GM18909 (cell line): ENCODE results near the gene MLLT10.

ENCODE experiments used
- ATAC-seq: cut with Tn5 transposase; IDR thresholded peaks from one replicate; pipeline ENCODE4 v1.9.1; 2021; ENCODE audit warnings: mild to moderate bottlenecking; ENCODE audit not compliant: unreplicated experiment, poor library complexity

MLLT10 gene

DNA sequence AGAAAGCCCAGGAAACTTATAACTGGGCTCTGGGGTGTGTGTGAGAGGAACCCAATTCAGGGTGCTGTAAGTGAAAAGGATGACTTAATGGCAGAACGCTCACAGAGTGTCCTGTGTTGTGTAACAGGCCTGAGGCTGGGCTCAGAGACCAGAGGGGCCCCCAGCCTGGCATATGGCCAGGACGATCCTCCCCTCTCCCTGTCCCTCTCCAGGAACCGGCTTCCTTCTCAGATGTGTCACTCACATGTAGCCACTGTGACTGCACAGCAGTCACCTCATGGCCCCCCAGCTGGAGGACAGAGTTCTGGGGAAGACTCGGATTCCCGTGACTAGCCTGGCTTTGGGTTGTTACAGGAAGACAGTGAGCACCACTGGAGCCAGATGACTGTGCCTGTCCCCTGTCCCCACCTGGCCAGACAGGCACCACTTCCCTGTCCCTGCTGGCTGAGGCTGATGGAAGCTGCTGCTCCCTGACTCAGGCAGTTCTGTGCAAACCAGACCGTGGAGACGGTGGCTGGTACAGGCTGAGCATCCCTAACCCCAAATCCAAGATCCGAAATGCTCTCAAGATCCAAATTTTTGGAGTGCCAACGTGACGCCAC, 220.5 kb downstream of the MLLT10 start:
- ATAC-seq = no peak

- no peak for ATAC-seq
Observed at GRCh38 chr10:21756707-21757106, 222.7 kb downstream of the MLLT10 start.

GRCh38 chr10:21757185-21757901, 223.3 kb downstream of the MLLT10 start:
- no peak for ATAC-seq

DNA sequence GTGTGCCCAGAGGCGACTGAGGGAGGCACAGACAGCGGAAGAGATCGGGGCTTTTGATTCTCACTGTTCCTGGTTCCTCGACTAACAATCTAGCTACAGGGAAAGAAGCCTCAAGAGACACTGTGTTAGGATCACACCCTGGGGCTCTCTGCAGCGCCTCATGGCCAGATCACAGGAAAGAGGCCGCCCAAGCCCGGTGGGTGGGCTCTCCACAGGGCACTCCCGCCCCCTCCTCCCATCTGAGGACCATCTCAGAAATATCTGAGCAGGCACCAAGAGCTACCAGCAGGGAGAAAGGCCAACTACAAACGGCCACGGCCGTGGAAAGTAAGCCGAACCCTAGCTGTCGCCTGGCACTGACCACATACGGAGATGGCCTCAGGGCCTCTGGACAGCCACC, 224.2 kb downstream of the MLLT10 start:
- no peak for ATAC-seq

GRCh38 chr10:21758696-21759095, 224.7 kb downstream of the MLLT10 start:
- no peak for ATAC-seq

GRCh38 chr10:21759232-21759631, 225.2 kb downstream of the MLLT10 start:
- ATAC-seq = no peak

DNA sequence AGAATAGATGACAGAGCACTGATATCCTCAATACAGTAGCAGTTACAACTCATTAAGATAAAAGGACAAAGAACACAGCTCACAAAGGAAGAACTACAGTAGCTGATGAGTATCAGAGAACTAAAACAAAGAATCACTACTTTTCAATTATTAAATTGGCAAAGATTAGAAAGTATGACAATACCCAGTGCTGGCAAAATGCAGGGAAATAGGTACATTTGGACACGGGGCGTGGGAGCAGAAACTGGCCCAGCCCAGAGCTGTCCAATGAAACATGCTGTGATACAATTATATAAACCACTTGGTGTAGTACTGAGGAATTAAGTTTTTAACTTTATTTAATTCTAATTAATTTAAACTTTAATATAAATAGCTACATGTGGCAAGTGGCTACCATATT, 226.3 kb downstream of the MLLT10 start:
- ATAC-seq = no peak

DNA sequence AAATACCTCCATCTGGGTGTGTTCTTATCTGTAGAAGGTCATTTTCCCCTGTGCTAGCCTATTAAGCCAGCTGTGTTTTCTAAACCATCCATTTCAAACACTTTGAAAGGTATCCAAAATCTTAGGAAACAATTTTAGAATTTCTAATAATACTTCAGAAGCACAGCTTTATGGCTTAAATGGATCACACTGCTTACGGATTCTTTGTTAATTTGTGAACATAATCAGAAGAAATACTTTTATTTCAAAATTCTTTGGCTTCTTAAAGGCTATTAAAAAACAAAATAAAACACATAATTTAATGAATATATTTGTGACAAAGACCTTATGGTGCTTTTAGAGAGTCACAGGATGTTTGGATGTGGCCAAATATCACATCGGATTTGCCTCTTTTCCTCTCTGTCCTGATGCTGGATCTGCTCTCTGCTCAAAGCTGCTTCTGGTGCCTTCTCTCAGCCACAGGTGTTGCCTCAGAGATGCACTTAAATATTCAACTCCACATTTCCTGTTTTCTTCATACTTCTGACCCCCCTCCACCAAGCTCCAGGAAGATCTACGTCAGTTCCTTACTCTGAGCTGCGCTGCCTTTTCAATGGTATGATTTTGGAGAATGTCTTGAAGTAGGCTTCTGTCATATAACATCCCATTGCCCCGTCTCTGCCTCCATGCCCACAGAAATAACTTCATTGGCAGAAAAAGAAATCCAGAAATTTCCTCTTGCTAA, 230.6 kb downstream of the MLLT10 start:
- no peak for ATAC-seq

DNA sequence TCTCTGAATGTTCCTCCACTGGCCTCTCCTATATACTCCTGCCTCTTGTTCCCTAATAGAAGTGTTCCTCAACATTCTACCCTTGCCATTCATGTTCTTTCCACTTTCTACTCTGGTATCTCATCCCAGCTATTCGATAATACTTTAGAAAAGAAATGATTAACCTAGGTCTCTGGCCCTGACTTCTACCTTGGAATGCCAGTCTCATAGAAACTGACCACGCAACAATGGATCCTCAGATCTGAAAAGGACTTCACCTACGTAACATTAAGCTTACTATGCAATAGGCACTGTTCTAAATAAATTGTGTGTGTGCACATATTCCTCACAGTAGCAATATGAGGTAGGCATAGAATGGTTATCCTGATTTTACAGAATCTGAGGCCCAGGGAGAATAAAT, 235.0 kb downstream of the MLLT10 start:
- no peak for ATAC-seq

DNA sequence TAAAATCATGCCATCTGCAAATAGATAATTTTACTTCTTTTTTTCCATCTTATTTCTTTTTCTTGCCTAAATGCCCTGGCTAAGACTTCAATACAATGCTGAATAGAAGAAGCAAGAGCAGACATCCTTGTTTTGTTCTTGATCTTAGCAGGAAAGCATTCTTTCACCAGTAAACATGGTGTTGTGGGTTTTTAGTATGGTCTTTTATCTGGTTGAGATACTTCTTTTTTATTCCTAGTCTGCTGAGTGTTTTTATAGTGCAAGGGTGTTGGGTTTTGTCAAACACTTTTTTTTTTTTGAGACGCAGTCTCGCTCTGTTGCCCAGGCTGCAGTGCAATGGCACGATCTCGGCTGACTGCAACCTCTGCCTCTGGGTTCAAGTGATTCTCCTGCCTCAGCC, 237.2 kb downstream of the MLLT10 start:
- no peak for ATAC-seq

DNA sequence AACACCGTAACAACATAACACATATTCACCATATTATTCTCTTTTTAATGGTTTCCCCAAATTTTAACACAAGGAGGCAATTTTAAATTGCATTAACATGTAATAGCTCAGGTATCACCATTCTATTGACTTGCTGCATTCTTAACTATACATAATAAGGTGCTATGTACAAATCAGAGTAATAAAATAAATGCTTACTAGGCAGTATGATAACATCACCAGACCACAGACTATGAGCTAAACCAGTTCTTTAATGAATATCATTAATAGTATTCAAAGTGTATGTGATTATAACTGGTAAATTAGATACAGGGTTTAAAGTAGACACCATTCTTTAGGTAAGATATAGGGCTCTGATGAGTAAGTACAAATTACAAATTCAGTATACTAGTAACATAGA, 242.9 kb downstream of the MLLT10 start:
- ATAC-seq = no peak

DNA sequence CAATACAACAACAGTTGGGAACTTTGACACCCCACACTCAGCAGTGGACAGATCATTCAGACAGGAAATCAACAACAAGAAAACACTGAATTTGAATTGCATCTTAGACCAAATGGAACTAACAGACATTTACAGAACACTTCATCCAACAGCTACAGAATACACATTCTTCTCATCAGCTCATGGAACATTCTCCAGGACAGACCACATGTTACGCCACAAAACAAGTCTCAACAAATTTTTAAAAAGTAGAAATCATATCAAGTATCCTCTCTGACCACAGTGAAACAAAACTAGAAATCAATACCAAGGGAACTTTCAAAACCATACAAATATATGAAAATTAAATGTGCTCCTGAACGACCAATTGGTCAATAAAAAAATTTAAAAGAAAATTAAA, 257.2 kb downstream of the MLLT10 start:
- no peak for ATAC-seq
